Smooth muscle cell (in vitro differentiated cells): ENCODE data around the gene CACNA2D1. TPM values are rescaled to one million over a fixed set of nuclear protein-coding genes. Genes with fewer than 3 reads are reported as not detected.
"Not testable (repeated sequence)": the region's sequence is repeated elsewhere in the genome, so short reads cannot be mapped to it uniquely, and the experiment has no call there.

Experiments
- DNase-seq: peaks from one replicate; lab custom pipeline; 2025; ENCODE audit not compliant: unreplicated experiment; lab: John Stamatoyannopoulos, UW
- H2AFZ ChIP-seq: fragments of 200-600 bp; sonication (generic); 2 replicates; pipeline ENCODE4 v1.6.0; 2016; ENCODE audit warnings: antibody characterized with exemption, low read depth, mild to moderate bottlenecking
- H3F3A ChIP-seq: fragments of 200-600 bp; sonication (generic); 2 replicates; pipeline ENCODE4 v1.6.0; 2017; ENCODE audit warnings: antibody characterized with exemption, low read depth
- H3K27ac ChIP-seq: fragments of 200-600 bp; sonication (generic); 2 replicates; pipeline ENCODE4 v1.5.1; 2016; ENCODE audit warnings: low read depth, mild to moderate bottlenecking
- H3K27me3 ChIP-seq: fragments of 200-600 bp; sonication (generic); 2 replicates; pipeline ENCODE4 v1.6.1; 2016; ENCODE audit warnings: low read depth, mild to moderate bottlenecking
- H3K36me3 ChIP-seq: fragments of 200-600 bp; sonication (generic); 2 replicates; pipeline ENCODE4 v1.5.1; 2016; ENCODE audit warnings: low read depth
- H3K4me1 ChIP-seq: fragments of 200-600 bp; sonication (generic); 2 replicates; pipeline ENCODE4 v1.5.1; 2016; ENCODE audit warnings: low read depth
- H3K4me2 ChIP-seq: fragments of 200-600 bp; sonication (generic); 2 replicates; pipeline ENCODE4 v1.6.0; 2016; ENCODE audit warnings: mild to moderate bottlenecking
- H3K4me3 ChIP-seq: fragments of 200-600 bp; sonication (generic); 2 replicates; pipeline ENCODE4 v1.5.1; 2016; ENCODE audit warnings: mild to moderate bottlenecking
- H3K79me2 ChIP-seq: fragments of 200-600 bp; sonication (generic); 2 replicates; pipeline ENCODE4 v1.6.0; 2016; ENCODE audit warnings: low read depth, mild to moderate bottlenecking
- H3K9ac ChIP-seq: fragments of 200-600 bp; sonication (generic); 2 replicates; pipeline ENCODE4 v1.6.0; 2016; ENCODE audit warnings: low read depth
- H3K9me3 ChIP-seq: fragments of 200-600 bp; sonication (generic); replicated peaks from 2 replicates; pipeline ENCODE4 v1.5.1; 2016; ENCODE audit warnings: low read depth
- H4K20me1 ChIP-seq: fragments of 200-600 bp; sonication (generic); 2 replicates; pipeline ENCODE4 v1.6.0; 2016; ENCODE audit warnings: low read depth
- WGBS: methylation state at CpG from one replicate; pipeline ENCODE4 v1.1.7; 2016; ENCODE audit warnings: low lambda C conversion rate; 5-methylcytosine and 5-hydroxymethylcytosine counted together
- polyA plus RNA-seq: library from polyadenylated mRNA; unstranded; fragments of >200 nt; fragmentation: Nextera tagmentation; extraction: Ambion mirVana; gene quantifications from 2 replicates; pipeline ENCODE4 v1.2.1, GENCODE V29; 2016
- total RNA-seq: library from RNA; depleted of rRNA; stranded (reverse); fragments of >200 nt; gene quantifications from 2 replicates; pipeline ENCODE4 v1.2.3, GENCODE V29; 2014
- TF ChIP-seq, protein P1 (sequence below): fragments of 200-600 bp; sonication (generic); IDR thresholded peaks from 2 replicates; pipeline ENCODE4 v1.5.1; 2017; ENCODE audit warnings: borderline replicate concordance, mild to moderate bottlenecking, antibody characterized with exemption; ENCODE audit not compliant: insufficient read depth, poor library complexity, severe bottlenecking

Gene CACNA2D1
- total and polyA plus RNA-seq, 2 experiments from 2014 or later: 4.1 to 39.3 TPM

DNA sequence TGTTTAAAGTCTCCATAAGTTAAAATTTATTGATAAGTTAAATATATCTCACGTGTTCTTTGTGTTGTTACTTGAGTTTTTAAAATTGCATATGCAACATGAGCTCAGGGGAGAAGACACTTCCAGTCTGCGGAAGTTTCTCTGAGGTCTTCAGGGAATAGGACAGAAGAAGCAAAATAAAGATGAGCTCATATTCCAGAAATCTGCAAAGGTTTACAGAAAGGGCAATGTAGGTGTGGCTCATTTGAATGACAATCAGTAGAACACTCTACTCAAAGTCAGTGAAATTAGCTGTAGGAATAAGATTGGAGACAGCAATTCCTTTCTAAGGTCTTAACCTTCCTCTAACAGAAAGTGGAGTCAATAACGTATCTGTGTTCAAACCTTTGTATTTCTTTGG is 53.7 kb downstream of the CACNA2D1 start:
- 84% methylated on average over 3 of the region's 3 CpGs for WGBS
- Histone ChIP-seq H2AFZ (no peak overlapping the region), H3K27me3 (no peaks in the 10 kb centered on the region), H3K4me3 (no peak overlapping the region), H3K36me3 (no peaks in the 10 kb centered on the region), H4K20me1 (peaks cover 4% of the 10 kb centered on the region), H3K9ac (no peak overlapping the region), H3F3A (no peaks in the 10 kb centered on the region), H3K4me2 (no peak overlapping the region), H3K79me2 (no peaks in the 10 kb centered on the region), H3K4me1 (peaks cover 10% of the 10 kb centered on the region), H3K9me3 (no peaks in the 10 kb centered on the region), H3K27ac (no peak overlapping the region)
- no peak for DNase-seq
- TF ChIP-seq, protein P1, sequence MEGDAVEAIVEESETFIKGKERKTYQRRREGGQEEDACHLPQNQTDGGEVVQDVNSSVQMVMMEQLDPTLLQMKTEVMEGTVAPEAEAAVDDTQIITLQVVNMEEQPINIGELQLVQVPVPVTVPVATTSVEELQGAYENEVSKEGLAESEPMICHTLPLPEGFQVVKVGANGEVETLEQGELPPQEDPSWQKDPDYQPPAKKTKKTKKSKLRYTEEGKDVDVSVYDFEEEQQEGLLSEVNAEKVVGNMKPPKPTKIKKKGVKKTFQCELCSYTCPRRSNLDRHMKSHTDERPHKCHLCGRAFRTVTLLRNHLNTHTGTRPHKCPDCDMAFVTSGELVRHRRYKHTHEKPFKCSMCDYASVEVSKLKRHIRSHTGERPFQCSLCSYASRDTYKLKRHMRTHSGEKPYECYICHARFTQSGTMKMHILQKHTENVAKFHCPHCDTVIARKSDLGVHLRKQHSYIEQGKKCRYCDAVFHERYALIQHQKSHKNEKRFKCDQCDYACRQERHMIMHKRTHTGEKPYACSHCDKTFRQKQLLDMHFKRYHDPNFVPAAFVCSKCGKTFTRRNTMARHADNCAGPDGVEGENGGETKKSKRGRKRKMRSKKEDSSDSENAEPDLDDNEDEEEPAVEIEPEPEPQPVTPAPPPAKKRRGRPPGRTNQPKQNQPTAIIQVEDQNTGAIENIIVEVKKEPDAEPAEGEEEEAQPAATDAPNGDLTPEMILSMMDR: no peak

GRCh38 chr7:82388138-82388537 is 55.4 kb downstream of the CACNA2D1 start:
- Histone ChIP-seq H3K4me1 (peaks cover 10% of the 10 kb centered on the region), H3K9ac (no peak overlapping the region), H4K20me1 (peaks cover 4% of the 10 kb centered on the region), H3K27ac (no peak overlapping the region), H3K4me3 (no peak overlapping the region), H3K9me3 (no peaks in the 10 kb centered on the region), H2AFZ (no peak overlapping the region), H3K36me3 (no peaks in the 10 kb centered on the region), H3K27me3 (no peaks in the 10 kb centered on the region), H3F3A (no peaks in the 10 kb centered on the region), H3K4me2 (no peak overlapping the region), H3K79me2 (no peaks in the 10 kb centered on the region)
- WGBS: 65% methylated on average over 2 of the region's 2 CpGs
- TF ChIP-seq, protein P1: no peak
- DNase-seq: no peak

DNA sequence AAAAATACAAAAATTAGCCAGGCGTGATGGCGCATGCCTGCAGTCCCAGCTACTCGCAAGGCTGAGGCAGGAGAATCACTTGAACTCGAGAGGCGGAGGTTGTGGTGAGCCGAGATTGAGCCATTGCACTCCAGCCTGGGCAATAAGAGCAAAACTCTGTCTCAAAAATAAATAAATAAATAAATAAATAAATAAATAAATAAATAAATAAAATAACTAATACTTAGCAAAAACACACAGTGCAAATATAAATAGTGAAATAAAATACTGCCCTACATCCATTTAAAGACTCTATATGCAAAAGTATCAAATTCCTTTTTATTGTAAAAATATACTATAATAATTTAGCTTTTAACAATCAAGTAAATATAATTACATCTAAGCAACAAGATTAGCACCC is 57.0 kb downstream of the CACNA2D1 start:
- not testable (repeated sequence) for H3K4me3 ChIP-seq, H4K20me1 ChIP-seq, H3K4me2 ChIP-seq, H3K27me3 ChIP-seq, H3K27ac ChIP-seq, DNase-seq, H3F3A ChIP-seq, H3K9ac ChIP-seq, H3K79me2 ChIP-seq, H3K9me3 ChIP-seq, H3K36me3 ChIP-seq, H2AFZ ChIP-seq
- WGBS: 98% methylated on average over 6 of the region's 6 CpGs
- H3K4me1 ChIP-seq: peaks cover 21% of the 10 kb centered on the region

- Histone ChIP-seq H3K9ac (no peak overlapping the region), H3K9me3 (no peaks in the 10 kb centered on the region), H3K27ac (no peak overlapping the region), H3K4me1 (peaks cover 13% of the 10 kb centered on the region), H3K36me3 (no peaks in the 10 kb centered on the region), H3K4me3 (no peak overlapping the region), H2AFZ (no peak overlapping the region), H3K27me3 (no peaks in the 10 kb centered on the region), H3K79me2 (no peaks in the 10 kb centered on the region), H4K20me1 (no peaks in the 10 kb centered on the region), H3K4me2 (no peak overlapping the region), H3F3A (no peaks in the 10 kb centered on the region)
- no peak for DNase-seq
- TF ChIP-seq, protein P1: no peak
- WGBS: 97% methylated on average over 2 of the region's 2 CpGs
Measured at GRCh38 chr7:82384779-82385178, 58.8 kb downstream of the CACNA2D1 start.
